ENCODE measurements around the gene MRPL22. TPM values are rescaled to one million over a fixed set of nuclear protein-coding genes. Genes with fewer than 3 reads are reported as not detected.

The MRPL22 gene
- total RNA-seq, 4 donors from 2014 or later, result 9.4 to 13.2 (median 12.5) TPM; not detected in 1

DNA sequence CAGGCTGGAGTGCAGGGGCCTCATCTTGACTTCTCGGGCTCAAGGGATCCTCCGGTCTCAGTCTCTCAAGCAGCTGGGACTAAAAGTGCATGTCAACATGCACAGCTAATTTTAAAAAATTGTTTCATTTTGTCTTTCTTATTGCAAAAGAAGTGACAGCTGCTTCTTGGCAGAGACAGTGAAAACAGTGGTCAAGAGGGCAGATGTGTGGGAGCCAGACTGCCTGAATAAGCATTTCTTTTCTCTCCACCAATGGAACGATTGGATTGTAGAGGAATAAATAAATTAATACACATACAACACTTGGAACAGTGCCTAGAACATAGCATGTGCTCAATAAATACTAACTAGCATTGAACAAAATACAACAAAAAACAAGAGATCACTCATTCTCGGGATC lies 45.3 kb downstream of the MRPL22 start:
- no peaks in the 10 kb centered on the region for H3K4me1 ChIP-seq
- TF ChIP-seq, protein P1, sequence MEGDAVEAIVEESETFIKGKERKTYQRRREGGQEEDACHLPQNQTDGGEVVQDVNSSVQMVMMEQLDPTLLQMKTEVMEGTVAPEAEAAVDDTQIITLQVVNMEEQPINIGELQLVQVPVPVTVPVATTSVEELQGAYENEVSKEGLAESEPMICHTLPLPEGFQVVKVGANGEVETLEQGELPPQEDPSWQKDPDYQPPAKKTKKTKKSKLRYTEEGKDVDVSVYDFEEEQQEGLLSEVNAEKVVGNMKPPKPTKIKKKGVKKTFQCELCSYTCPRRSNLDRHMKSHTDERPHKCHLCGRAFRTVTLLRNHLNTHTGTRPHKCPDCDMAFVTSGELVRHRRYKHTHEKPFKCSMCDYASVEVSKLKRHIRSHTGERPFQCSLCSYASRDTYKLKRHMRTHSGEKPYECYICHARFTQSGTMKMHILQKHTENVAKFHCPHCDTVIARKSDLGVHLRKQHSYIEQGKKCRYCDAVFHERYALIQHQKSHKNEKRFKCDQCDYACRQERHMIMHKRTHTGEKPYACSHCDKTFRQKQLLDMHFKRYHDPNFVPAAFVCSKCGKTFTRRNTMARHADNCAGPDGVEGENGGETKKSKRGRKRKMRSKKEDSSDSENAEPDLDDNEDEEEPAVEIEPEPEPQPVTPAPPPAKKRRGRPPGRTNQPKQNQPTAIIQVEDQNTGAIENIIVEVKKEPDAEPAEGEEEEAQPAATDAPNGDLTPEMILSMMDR (IDR thresholded peaks at IDR 0.05), result no peak
- TF ChIP-seq EP300 (IDR thresholded peaks at IDR 0.05; ENCODE audit: low read depth), result no peak
- TF ChIP-seq POLR2AphosphoS5 (IDR thresholded peaks at IDR 0.05), result no peak
- TF ChIP-seq POLR2A (IDR thresholded peaks at IDR 0.05), result no peak
- H3K27ac ChIP-seq, result no peak overlapping the region
- in situ Hi-C loops (cut with MboI; ENCODE audit: low pct_ligation_motif_present in 1 of 4, low pct_unique_long_range_greater_than_20kb in 1 of 4, low sequenced_read_pairs in 3 of 4) (no loop called here), intact Hi-C loops (cut with DNase I; ENCODE audit: low total_unique reads) (no loop called here)
- H3K27me3 ChIP-seq, result no peaks in the 10 kb centered on the region
- H3K4me3 ChIP-seq, result no peak overlapping the region
- H3K36me3 ChIP-seq, result no peaks in the 10 kb centered on the region
- DNase-seq, result no peak
- WGBS, 2 donors (ENCODE audit: low coverage in 1 of 2), result 53 to 66% methylated on average over 3 to 4 of the region's 4 CpGs
- no peaks in the 10 kb centered on the region for H3K9me3 ChIP-seq

- no peak for DNase-seq
- Histone ChIP-seq H3K27ac (no peak overlapping the region), H3K9me3 (no peaks in the 10 kb centered on the region), H3K4me3 (no peak overlapping the region), H3K27me3 (no peaks in the 10 kb centered on the region), H3K4me1 (no peaks in the 10 kb centered on the region), H3K36me3 (no peaks in the 10 kb centered on the region)
- 43% methylated on average over 2 of the region's 2 CpGs; no CpG with 5 or more reads in 1 of the 2 donors for WGBS, 2 donors (ENCODE audit: low coverage in 1 of 2)
- intact Hi-C loops (cut with DNase I; ENCODE audit: low total_unique reads), result no loop called here
- no peak for TF ChIP-seq POLR2AphosphoS5 (IDR thresholded peaks at IDR 0.05)
- TF ChIP-seq, protein P1 (IDR thresholded peaks at IDR 0.05), result no peak
- no peak for TF ChIP-seq POLR2A (IDR thresholded peaks at IDR 0.05)
- TF ChIP-seq EP300 (IDR thresholded peaks at IDR 0.05; ENCODE audit: low read depth), result no peak
- in situ Hi-C loops (cut with MboI; ENCODE audit: low pct_ligation_motif_present in 1 of 4, low pct_unique_long_range_greater_than_20kb in 1 of 4, low sequenced_read_pairs in 3 of 4), result no loop called here
Measured at GRCh38 chr5:154989626-154990025, 48.8 kb downstream of the MRPL22 start.

- intact Hi-C loops (cut with DNase I; ENCODE audit: low total_unique reads), result no loop called here
- in situ Hi-C loops (cut with MboI; ENCODE audit: low pct_ligation_motif_present in 1 of 4, low pct_unique_long_range_greater_than_20kb in 1 of 4, low sequenced_read_pairs in 3 of 4), result no loop called here
Measured at GRCh38 chr5:154993461-154993860, 52.6 kb downstream of the MRPL22 start.

DNA sequence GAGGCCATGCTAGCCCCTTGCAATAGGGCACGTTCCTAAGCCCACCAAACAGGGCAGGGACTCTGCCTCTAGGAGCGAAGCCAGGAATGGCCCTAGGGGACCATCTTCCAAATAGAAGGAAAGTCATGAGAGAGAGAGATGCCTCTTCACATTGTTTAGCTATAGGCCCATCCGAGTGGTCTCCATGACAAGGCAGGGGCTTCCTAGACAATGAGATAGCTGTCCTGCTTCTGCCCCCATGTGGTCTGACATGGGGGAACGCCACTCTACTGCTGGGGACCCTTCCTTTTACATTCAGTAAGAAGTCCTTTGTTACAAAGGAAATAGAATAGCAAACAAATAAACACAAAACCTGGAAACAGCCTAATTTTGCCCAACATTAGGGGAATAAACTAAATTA lies 54.8 kb downstream of the MRPL22 start:
- no peaks in the 10 kb centered on the region for H3K9me3 ChIP-seq
- H3K4me1 ChIP-seq, result no peaks in the 10 kb centered on the region
- TF ChIP-seq, protein P1 (IDR thresholded peaks at IDR 0.05), result no peak
- TF ChIP-seq POLR2AphosphoS5 (IDR thresholded peaks at IDR 0.05), result no peak
- TF ChIP-seq POLR2A (IDR thresholded peaks at IDR 0.05), result no peak
- no peak for TF ChIP-seq EP300 (IDR thresholded peaks at IDR 0.05; ENCODE audit: low read depth)
- intact Hi-C loops (cut with DNase I; ENCODE audit: low total_unique reads) (no loop called here), in situ Hi-C loops (cut with MboI; ENCODE audit: low pct_ligation_motif_present in 1 of 4, low pct_unique_long_range_greater_than_20kb in 1 of 4, low sequenced_read_pairs in 3 of 4) (no loop called here)
- WGBS, 2 donors (ENCODE audit: low coverage in 1 of 2), result 0 to 65% methylated on average over 1 to 4 of the region's 4 CpGs
- H3K27ac ChIP-seq, result no peak overlapping the region
- DNase-seq, result no peak
- no peaks in the 10 kb centered on the region for H3K27me3 ChIP-seq
- H3K36me3 ChIP-seq, result no peaks in the 10 kb centered on the region
- H3K4me3 ChIP-seq, result no peak overlapping the region

More at GRCh38 chr5:154993461-154993860, 52.6 kb downstream of the MRPL22 start:
- no peak for DNase-seq
- no peak overlapping the region for H3K27ac ChIP-seq
- H3K27me3 ChIP-seq, result no peaks in the 10 kb centered on the region
- no peak overlapping the region for H3K4me3 ChIP-seq
- no peak for TF ChIP-seq POLR2AphosphoS5 (IDR thresholded peaks at IDR 0.05)
- no peak for TF ChIP-seq POLR2A (IDR thresholded peaks at IDR 0.05)
- TF ChIP-seq, protein P1 (IDR thresholded peaks at IDR 0.05), result no peak
- no peak for TF ChIP-seq EP300 (IDR thresholded peaks at IDR 0.05; ENCODE audit: low read depth)
- H3K9me3 ChIP-seq, result no peaks in the 10 kb centered on the region
- no peaks in the 10 kb centered on the region for H3K4me1 ChIP-seq
- WGBS, 2 donors (ENCODE audit: low coverage in 1 of 2), result 43 to 79% methylated on average over 1 to 2 of the region's 2 CpGs
- no peaks in the 10 kb centered on the region for H3K36me3 ChIP-seq

Data from transverse colon (tissue), 4 donors.